ENCODE data around the gene SLC36A1.

The SLC36A1 gene

DNA sequence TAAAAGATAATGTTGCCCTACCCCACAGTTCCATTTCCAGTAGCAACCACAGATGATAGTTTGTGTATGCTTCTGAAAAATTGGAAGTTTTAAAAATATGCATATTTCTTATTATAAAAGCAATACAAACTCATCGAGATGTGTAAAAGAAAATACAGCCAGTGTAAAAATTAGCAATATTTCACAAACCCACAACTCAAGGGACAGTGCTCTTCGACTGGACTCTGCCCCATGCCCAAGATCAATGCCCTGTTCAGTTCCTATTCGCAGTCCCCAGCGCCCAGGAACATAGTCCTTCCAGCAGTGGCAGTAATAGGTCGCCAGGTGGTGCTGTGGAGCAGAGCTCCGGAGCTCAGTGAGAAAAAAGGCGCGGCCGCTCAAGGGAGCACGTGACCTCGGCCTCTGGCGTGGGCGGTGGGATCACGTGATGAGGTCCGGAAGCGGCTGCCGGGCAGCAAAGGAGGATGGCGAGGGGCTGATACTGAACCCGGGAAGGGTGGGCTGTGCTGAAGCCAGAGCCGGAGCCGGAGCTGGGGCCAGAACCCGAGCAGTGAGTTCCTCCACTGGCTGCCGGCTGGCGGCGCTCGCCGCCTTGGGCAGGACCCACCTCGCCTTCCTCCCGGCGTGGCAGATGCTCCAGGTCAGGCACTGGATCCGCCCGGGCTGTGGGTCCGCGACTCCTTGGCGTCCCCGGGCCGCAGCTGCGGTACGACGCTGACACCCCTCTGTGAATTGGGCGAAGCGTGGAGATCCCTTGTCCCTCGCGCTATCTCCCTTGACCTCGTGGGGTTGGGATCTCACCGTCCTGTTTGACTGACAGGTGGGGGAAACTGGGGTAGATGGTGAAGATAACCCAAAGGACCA lies at the start of gene SLC36A1:
SLC36A1 (plus strand) TSS at position 430 of the 864 bp plus-strand sequence. CDS start 11,190 bp downstream, outside the sequence.
- DNase-seq (ENCODE audit: insufficient read length, low spot score) (peak; percentile 82), FAIRE-seq (no peak)
- TF ChIP-seq, protein P1, sequence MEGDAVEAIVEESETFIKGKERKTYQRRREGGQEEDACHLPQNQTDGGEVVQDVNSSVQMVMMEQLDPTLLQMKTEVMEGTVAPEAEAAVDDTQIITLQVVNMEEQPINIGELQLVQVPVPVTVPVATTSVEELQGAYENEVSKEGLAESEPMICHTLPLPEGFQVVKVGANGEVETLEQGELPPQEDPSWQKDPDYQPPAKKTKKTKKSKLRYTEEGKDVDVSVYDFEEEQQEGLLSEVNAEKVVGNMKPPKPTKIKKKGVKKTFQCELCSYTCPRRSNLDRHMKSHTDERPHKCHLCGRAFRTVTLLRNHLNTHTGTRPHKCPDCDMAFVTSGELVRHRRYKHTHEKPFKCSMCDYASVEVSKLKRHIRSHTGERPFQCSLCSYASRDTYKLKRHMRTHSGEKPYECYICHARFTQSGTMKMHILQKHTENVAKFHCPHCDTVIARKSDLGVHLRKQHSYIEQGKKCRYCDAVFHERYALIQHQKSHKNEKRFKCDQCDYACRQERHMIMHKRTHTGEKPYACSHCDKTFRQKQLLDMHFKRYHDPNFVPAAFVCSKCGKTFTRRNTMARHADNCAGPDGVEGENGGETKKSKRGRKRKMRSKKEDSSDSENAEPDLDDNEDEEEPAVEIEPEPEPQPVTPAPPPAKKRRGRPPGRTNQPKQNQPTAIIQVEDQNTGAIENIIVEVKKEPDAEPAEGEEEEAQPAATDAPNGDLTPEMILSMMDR (IDR thresholded peaks at IDR 0.05; ENCODE audit: insufficient read depth, missing control alignments) = peak; percentile 91

DNA sequence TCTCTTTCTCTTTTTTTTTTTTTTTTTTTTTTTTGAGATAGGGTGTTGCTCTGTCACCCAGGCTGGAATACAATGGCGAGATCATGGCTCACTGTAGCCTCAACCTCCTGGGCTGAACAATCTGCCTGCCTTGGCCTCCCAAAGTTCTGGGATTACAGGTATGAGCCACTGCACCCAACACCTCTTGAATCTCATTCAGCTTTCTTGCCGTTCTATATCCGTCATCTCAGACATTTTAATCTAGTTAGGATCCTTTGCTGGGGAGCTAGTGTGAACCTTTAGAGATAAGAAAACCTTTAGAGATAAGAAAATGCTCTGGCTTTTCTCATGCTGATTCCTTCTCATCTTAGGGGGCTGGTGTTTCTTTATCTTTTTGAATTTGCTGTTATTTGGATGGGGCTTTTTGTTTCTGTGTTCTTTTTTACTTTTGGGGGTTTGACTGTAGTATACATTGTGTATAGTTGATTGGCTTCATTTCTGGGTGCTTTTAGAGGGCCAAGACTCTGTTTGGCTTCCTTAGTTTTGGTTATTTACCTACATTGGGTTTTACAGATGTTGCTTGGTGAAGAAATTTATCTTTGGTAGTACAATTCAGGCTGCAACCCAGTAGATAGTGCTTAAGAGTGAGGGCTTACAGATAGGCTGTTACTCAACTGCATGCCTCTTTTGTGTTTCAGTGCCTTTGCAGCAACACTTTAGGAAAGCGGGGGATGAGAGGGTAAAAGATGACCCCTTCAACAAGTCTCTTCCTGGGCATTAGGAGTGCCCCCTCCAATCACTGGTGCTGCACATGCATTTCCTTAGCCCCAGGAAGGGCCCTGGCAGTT lies 41.9 kb upstream of the SLC36A1 start:
- FAIRE-seq (no peak), DNase-seq (ENCODE audit: insufficient read length, low spot score) (no peak)
- TF ChIP-seq, protein P1 (IDR thresholded peaks at IDR 0.05; ENCODE audit: insufficient read depth, missing control alignments) = no peak

DNA sequence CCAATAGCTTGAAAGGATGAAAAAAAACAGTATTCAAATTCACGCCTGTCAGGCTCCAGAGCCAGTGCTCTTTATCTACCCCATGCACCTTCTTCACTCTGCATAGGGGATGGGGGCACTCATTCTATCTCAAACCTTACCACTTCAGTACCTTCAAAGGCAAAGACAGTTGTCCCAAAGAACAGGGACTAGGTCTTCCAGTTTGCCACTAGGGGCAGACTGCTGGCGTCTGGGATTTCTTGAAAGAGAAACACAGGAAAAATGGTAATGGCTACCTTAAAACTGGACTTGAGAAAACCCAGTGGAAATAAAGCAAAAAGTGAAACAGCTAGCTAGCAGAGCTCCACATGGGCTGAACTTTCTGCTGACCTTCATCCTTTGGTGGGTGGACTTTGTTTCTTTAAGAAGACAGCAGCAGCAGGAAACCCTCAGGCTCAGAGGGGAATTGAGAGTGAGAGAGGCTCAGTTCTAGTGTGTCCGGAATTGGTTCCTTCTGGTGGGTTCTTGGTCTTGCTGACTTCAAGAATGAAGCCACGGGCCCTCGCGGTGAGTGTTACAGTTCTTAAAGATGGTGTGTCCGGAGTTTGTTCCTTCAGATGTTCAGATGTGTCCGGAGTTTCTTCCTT lies 41.0 kb upstream of the SLC36A1 start:
- no peak for FAIRE-seq
- no peak for DNase-seq (ENCODE audit: insufficient read length, low spot score)
- TF ChIP-seq, protein P1 (IDR thresholded peaks at IDR 0.05; ENCODE audit: insufficient read depth, missing control alignments) = peak; percentile 18

DNA sequence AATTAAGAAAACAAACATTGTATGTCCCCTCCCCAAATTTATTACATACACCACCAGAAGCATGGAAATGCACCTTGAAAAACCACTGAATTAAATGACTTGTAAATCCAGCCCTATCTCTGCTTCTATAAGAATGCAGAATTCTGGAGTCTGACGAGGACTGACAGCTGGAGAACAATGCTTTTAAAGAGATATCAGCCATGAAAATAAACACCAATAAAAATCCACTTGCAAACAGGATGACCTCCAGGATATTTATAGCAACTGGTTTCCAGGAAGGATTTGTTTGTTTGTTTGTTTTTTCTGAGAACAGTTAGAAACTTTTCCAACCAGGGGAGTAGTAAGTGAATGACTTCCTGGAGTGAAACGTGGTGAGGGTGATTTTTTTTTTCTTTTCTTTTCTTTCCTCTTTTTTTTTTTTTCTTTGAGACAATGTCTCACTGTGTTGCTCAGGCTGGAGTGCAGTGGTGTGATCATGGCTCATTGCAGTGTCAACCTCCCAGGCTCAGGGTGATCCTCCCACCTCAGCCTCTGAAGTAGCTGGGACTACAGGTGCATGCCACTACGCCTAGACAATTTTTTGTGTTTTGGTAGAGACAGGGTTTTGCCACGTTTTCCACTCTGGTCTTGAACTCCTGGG lies 38.7 kb upstream of the SLC36A1 start:
- no peak for DNase-seq (ENCODE audit: insufficient read length, low spot score)
- no peak for FAIRE-seq
- TF ChIP-seq, protein P1 (IDR thresholded peaks at IDR 0.05; ENCODE audit: insufficient read depth, missing control alignments) = no peak

DNA sequence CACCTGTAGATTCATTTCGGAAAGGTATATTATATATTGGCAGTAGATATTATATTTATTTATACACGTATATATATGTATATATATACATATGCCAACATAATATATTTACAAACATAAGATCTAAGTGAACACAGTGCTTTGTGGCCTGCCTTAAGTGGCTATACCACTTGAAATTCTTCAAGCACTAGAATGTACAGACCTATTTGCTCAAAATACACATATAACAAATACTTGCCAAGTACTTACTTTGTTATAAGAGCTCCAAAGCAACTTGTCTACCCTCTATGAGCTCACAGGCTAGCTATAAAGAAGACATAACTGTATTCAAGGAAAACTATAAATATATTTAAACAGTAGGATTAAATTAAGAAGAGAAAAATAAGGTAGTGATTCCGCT lies 33.6 kb upstream of the SLC36A1 start:
- TF ChIP-seq, protein P1 (IDR thresholded peaks at IDR 0.05; ENCODE audit: insufficient read depth, missing control alignments) = no peak
- FAIRE-seq (no peak), DNase-seq (ENCODE audit: insufficient read length, low spot score) (no peak)

DNA sequence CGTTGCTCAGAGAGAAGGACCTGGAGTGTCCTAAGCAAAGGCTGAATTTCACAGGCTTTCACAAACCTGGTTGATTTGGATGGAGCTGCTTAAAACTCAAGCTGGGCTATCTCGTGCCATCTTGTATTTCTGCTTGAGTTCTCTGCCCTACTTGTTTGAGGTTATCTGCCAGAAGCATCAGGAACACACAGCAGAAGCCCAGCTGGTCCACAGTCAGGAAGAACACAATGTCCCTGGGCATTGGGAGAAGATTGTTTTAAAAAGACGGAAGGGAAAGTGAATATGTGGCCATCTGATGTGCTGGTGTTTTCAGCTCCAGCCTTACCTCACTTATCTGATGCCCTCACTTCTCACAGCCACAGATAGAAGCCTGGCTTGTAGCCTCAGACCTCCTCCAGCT lies 32.9 kb upstream of the SLC36A1 start:
- no peak for DNase-seq (ENCODE audit: insufficient read length, low spot score)
- TF ChIP-seq, protein P1 (IDR thresholded peaks at IDR 0.05; ENCODE audit: insufficient read depth, missing control alignments) = no peak
- no peak for FAIRE-seq
